Melanocyte of skin (primary cell): ENCODE data around the gene SPO11. TPM values are rescaled to one million over a fixed set of nuclear protein-coding genes. Genes with fewer than 3 reads are reported as not detected.

Experiments
- small RNA-seq, 2 donors: library from RNA; depleted of rRNA; stranded (forward); fragments of <200 nt; gene quantifications; one replicate each; pipeline ENCODE3, GENCODE V24; 2012
- total RNA-seq, 2 donors: library from RNA; depleted of rRNA; stranded (reverse); fragments of >200 nt; gene quantifications; 2 replicates each; pipeline ENCODE4 v1.2.3, GENCODE V29; 2012

Gene SPO11
- not detected for total RNA-seq

GRCh38 chr20:57329608-57330221, at the start of gene SPO11:
SPO11 (plus strand) TSS chr20:57329803; CDS start chr20:57329868, 65 bp downstream.

GRCh38 chr20:57351042-57351783, 21.6 kb downstream of the SPO11 start, which contains the start of gene RAE1:
RAE1 (plus strand) TSS chr20:57351255; CDS start chr20:57354039, 2,784 bp downstream.

GRCh38 chr20:57390604-57391438, 61.2 kb downstream of the SPO11 start, which contains the start of gene RBM38:
RBM38 (plus strand) TSS chr20:57391396; CDS start chr20:57391582, 186 bp downstream.

Small RNA genes lying within 50 kb of the gene (small RNA-seq; reads per million reads assigned to genes)
- gene MIR4325 = 0 reads per million in 2 donors
- 0 reads per million in 2 donors for gene RF00019
- gene RPL39P39 = 0 reads per million in 2 donors

Other genes starting within 250 kb of the SPO11 start
- gene BMP7, start 63.2 kb upstream of the SPO11 start, total RNA-seq = 1 to 10 TPM in 1 of 2 donors, not detected in 1; 1.0 TPM
- 10 to 100 TPM; 24.4 to 34.0 TPM for gene RAE1, start 21.5 kb downstream of the SPO11 start, total RNA-seq
- 10 to 100 TPM; 11.7 to 25.0 TPM for gene RBM38, start 61.6 kb downstream of the SPO11 start, total RNA-seq
- under 1 TPM in 1 of 2 donors, not detected in 1; under 0.01 TPM for gene CTCFL, start 195.3 kb downstream of the SPO11 start, total RNA-seq
- gene PCK1, start 231.3 kb downstream of the SPO11 start, total RNA-seq = not detected